ENCODE measurements around the gene TPK1. TPM values are rescaled to one million over a fixed set of nuclear protein-coding genes. Genes with fewer than 3 reads are reported as not detected.

TPK1 gene
- total RNA-seq: 3.1 and 4.7 TPM in 2 replicates

GRCh38 chr7:144835652-144836544, at the start of gene TPK1:
Gene TPK1, minus strand, starts transcription at chr7:144836053. Its CDS starts 451 bp downstream, at chr7:144835602.

GRCh38 chr7:144403649-144404061, 432.2 kb downstream of the TPK1 start, which contains the start of gene NOBOX:
Gene NOBOX, minus strand, starts transcription at chr7:144403693.

Small RNAs within 50 kb of the gene (small RNA-seq; reads per million reads assigned to genes)
- gene RNU6ATAC40P (ENCODE audit: low replicate concordance): not detected
